HepG2 (cell line): ENCODE data around the gene SH3PXD2A. TPM values are rescaled to one million over a fixed set of nuclear protein-coding genes. Genes with fewer than 3 reads are reported as not detected.

Experiments used
- ARID4A ChIP-seq: sonication (generic); formaldehyde crosslinking; IDR thresholded peaks from 2 replicates; pipeline ENCODE4 v1.5.0; 2020; ENCODE audit warnings: mild to moderate bottlenecking, missing genetic modification reagents, borderline replicate concordance
- BATF2 ChIP-seq: sonication (generic); formaldehyde crosslinking; IDR thresholded peaks from 2 replicates; pipeline ENCODE4 v1.8.0; 2022; ENCODE audit warnings: mild to moderate bottlenecking, missing genetic modification reagents, moderate library complexity
- FOXO1 ChIP-seq: sonication (generic); formaldehyde crosslinking; IDR thresholded peaks from 2 replicates; pipeline ENCODE4 v1.4.0; 2020; ENCODE audit warnings: missing genetic modification reagents
- FOXP4 ChIP-seq: sonication (generic); formaldehyde crosslinking; IDR thresholded peaks from 2 replicates; pipeline ENCODE4 v1.4.0; 2020; ENCODE audit warnings: missing genetic modification reagents
- HNRNPUL1 ChIP-seq: fragments of 200-400 bp; formaldehyde crosslinking; IDR thresholded peaks from 2 replicates; pipeline ENCODE4 v1.6.1; 2017; ENCODE audit warnings: low read depth, mild to moderate bottlenecking, low read length, moderate library complexity
- KDM1A ChIP-seq: IDR thresholded peaks from 2 replicates; pipeline ENCODE4 v1.6.1; 2016; ENCODE audit warnings: missing compliant biosample characterization
- KDM4B ChIP-seq: sonication (generic); formaldehyde crosslinking; IDR thresholded peaks from 2 replicates; pipeline ENCODE4 v1.4.0; 2020; ENCODE audit warnings: missing genetic modification reagents
- MLXIP ChIP-seq: sonication (generic); formaldehyde crosslinking; IDR thresholded peaks from 2 replicates; pipeline ENCODE4 v1.9.0; 2021; ENCODE audit warnings: missing genetic modification reagents, borderline replicate concordance
- NFIB ChIP-seq: sonication (generic); formaldehyde crosslinking; IDR thresholded peaks from 2 replicates; pipeline ENCODE4 v1.9.0; 2021; ENCODE audit warnings: missing genetic modification reagents, mild to moderate bottlenecking, borderline replicate concordance
- RBAK ChIP-seq: sonication (generic); formaldehyde crosslinking; IDR thresholded peaks from 2 replicates; pipeline ENCODE4 v1.5.1; 2020; ENCODE audit warnings: mild to moderate bottlenecking, missing genetic modification reagents
- SRSF4 ChIP-seq: fragments of 200-400 bp; formaldehyde crosslinking; IDR thresholded peaks from one replicate; pipeline ENCODE4 v1.6.1; 2018; ENCODE audit warnings: mild to moderate bottlenecking, low read depth, low read length, moderate library complexity; ENCODE audit not compliant: poor library complexity, severe bottlenecking
- TFAP4 ChIP-seq: sonication (generic); IDR thresholded peaks from 2 replicates; pipeline ENCODE4 v1.6.1; 2016; ENCODE audit warnings: low read depth, borderline replicate concordance
- ZC3H4 ChIP-seq: sonication (generic); formaldehyde crosslinking; IDR thresholded peaks from 2 replicates; pipeline ENCODE4 v1.4.0; 2020; ENCODE audit warnings: missing genetic modification reagents, borderline replicate concordance
- ZNF225 ChIP-seq: sonication (generic); formaldehyde crosslinking; IDR thresholded peaks from 2 replicates; pipeline ENCODE4 v1.4.0; 2020; ENCODE audit warnings: mild to moderate bottlenecking, missing genetic modification reagents
- ZNF256 ChIP-seq: sonication (generic); formaldehyde crosslinking; conservative IDR thresholded peaks from 2 replicates; pipeline ENCODE4 v1.4.0; 2020; ENCODE audit warnings: missing genetic modification reagents
- ZNF326 ChIP-seq: sonication (generic); formaldehyde crosslinking; IDR thresholded peaks from 2 replicates; pipeline ENCODE4 v1.4.0; 2020; ENCODE audit warnings: missing genetic modification reagents, borderline replicate concordance
- ZNF605 ChIP-seq: sonication (generic); formaldehyde crosslinking; IDR thresholded peaks from 2 replicates; pipeline ENCODE4 v1.8.0; 2022; ENCODE audit warnings: mild to moderate bottlenecking, missing genetic modification reagents
- ZSCAN25 ChIP-seq: sonication (generic); formaldehyde crosslinking; IDR thresholded peaks from 2 replicates; pipeline ENCODE4 v1.8.0; 2022; ENCODE audit warnings: mild to moderate bottlenecking, missing genetic modification reagents
- polyA plus RNA-seq, 8 experiments: library from polyadenylated mRNA; depleted of rRNA in 3 of 8; stranded (reverse) in 7 of 8; unstranded in 1 of 8; fragments of >200 nt; fragmentation: Illumina TruSeq in 4 of 8; extraction: Trizol in 4 of 8; gene quantifications; 2 replicates each; pipeline versions ENCODE4 v1.2.1 to v1.2.3, GENCODE V29; 2011 to 2016; ENCODE audit warnings: low read depth in 4 of 8, missing spikeins in 1 of 8, mixed read lengths in 1 of 8; ENCODE audit not compliant: insufficient read depth in 1 of 8
- total RNA-seq, 5 experiments: library from RNA; depleted of rRNA; stranded (reverse); fragments of >200 nt; fragmentation: Illumina TruSeq; extraction: Trizol; gene quantifications; 2 replicates each; pipeline ENCODE4 v1.2.3, GENCODE V29; 2016; ENCODE audit warnings: low read depth in 1 of 5

The SH3PXD2A gene
- total and polyA plus RNA-seq, 2 of the 13 experiments (the other 11 are each of a cell fraction or from before 2014, with no cell fraction given) = 11.1 to 11.3 TPM

- TF ChIP-seq KDM4B (peak; percentile 37; the same call in 1 of the 2 replicates), HNRNPUL1 (no peak), ZNF225 (CRISPR knock-in tag) (no peak), KDM1A (no peak), MLXIP (CRISPR knock-in tag) (no peak), SRSF4 (no peak), ZNF326 (CRISPR knock-in tag) (no peak), ZC3H4 (no peak), ZNF256 (CRISPR knock-in tag) (no peak), FOXO1 (CRISPR knock-in tag) (peak; percentile 99), BATF2 (CRISPR knock-in tag) (no peak), ZNF605 (CRISPR knock-in tag) (no peak), TFAP4 (no peak), ZSCAN25 (CRISPR knock-in tag) (peak; percentile 45; the same call in 1 of the 2 replicates), ARID4A (CRISPR knock-in tag) (peak; percentile 75), RBAK (no peak), NFIB (CRISPR knock-in tag) (no peak), FOXP4 (peak; percentile 87)
These were observed 1.1 kb downstream of the SH3PXD2A start (continued) for GRCh38 chr10:103854265-103854685.
